HEK293 (cell line): ENCODE data around the gene SLC22A31.

ENCODE experiments used
- GLIS1 ChIP-seq: fragments of 450-650 bp; formaldehyde crosslinking; IDR thresholded peaks from 2 replicates; pipeline ENCODE4 v1.5.1; 2016; ENCODE audit warnings: missing biosample characterization, missing genetic modification characterization
- MYNN ChIP-seq: fragments of 450-650 bp; formaldehyde crosslinking; IDR thresholded peaks from 2 replicates; pipeline ENCODE4 v1.5.1; 2016; ENCODE audit warnings: missing biosample characterization, missing genetic modification characterization, borderline replicate concordance
- SP3 ChIP-seq: fragments of 450-650 bp; formaldehyde crosslinking; IDR thresholded peaks from 2 replicates; pipeline ENCODE4 v1.5.1; 2016; ENCODE audit warnings: missing biosample characterization, missing genetic modification characterization
- YY2 ChIP-seq: fragments of 450-650 bp; formaldehyde crosslinking; IDR thresholded peaks from 2 replicates; pipeline ENCODE4 v1.5.1; 2016; ENCODE audit warnings: missing biosample characterization, missing genetic modification characterization
- ZFHX2 ChIP-seq: fragments of 450-650 bp; formaldehyde crosslinking; conservative IDR thresholded peaks from 2 replicates; pipeline ENCODE4 v1.5.1; 2016; ENCODE audit warnings: missing biosample characterization, missing genetic modification characterization
- ZFP3 ChIP-seq: fragments of 450-650 bp; formaldehyde crosslinking; IDR thresholded peaks from 2 replicates; pipeline ENCODE4 v1.5.1; 2016; ENCODE audit warnings: low read depth, missing biosample characterization, missing genetic modification characterization
- ZFP37 ChIP-seq: fragments of 450-650 bp; formaldehyde crosslinking; IDR thresholded peaks from 2 replicates; pipeline ENCODE4 v1.5.1; 2016; ENCODE audit warnings: missing biosample characterization, missing genetic modification characterization
- ZFP41 ChIP-seq: fragments of 450-650 bp; formaldehyde crosslinking; IDR thresholded peaks from 2 replicates; pipeline ENCODE4 v1.5.1; 2016; ENCODE audit warnings: missing biosample characterization, missing genetic modification characterization, borderline replicate concordance
- ZNF112 ChIP-seq: fragments of 450-650 bp; formaldehyde crosslinking; IDR thresholded peaks from 2 replicates; pipeline ENCODE4 v1.5.0; 2017; ENCODE audit warnings: missing biosample characterization, missing genetic modification characterization
- ZNF155 ChIP-seq: fragments of 450-650 bp; formaldehyde crosslinking; IDR thresholded peaks from 2 replicates; pipeline ENCODE4 v1.5.1; 2016; ENCODE audit warnings: missing biosample characterization, missing genetic modification characterization
- ZNF16 ChIP-seq: fragments of 450-650 bp; formaldehyde crosslinking; IDR thresholded peaks from 2 replicates; pipeline ENCODE4 v1.5.1; 2016; ENCODE audit warnings: low read depth, missing biosample characterization, missing genetic modification characterization
- ZNF175 ChIP-seq: fragments of 450-650 bp; formaldehyde crosslinking; IDR thresholded peaks from 2 replicates; pipeline ENCODE4 v1.5.1; 2016; ENCODE audit warnings: missing biosample characterization, missing genetic modification characterization
- ZNF274 ChIP-seq, 2 experiments: fragments of 200-500 bp in 1 of 2; fragments of 450-650 bp in 1 of 2; sonication (Bioruptor generic) in 1 of 2; formaldehyde crosslinking in 1 of 2; IDR thresholded peaks; 2 replicates each; pipeline versions ENCODE4 v1.5.1 to v1.6.1; 2014 to 2016; ENCODE audit warnings: borderline replicate concordance in 1 of 2, inconsistent platforms in 1 of 2, low read length in 1 of 2, missing biosample characterization in 1 of 2, missing genetic modification characterization in 1 of 2
- ZNF302 ChIP-seq: fragments of 450-650 bp; formaldehyde crosslinking; IDR thresholded peaks from 2 replicates; pipeline ENCODE4 v1.5.1; 2016; ENCODE audit warnings: missing biosample characterization, missing genetic modification characterization, low read depth
- ZNF48 ChIP-seq: fragments of 450-650 bp; formaldehyde crosslinking; IDR thresholded peaks from 2 replicates; pipeline ENCODE4 v1.5.1; 2016; ENCODE audit warnings: missing biosample characterization, missing genetic modification characterization
- ZNF529 ChIP-seq: fragments of 450-650 bp; formaldehyde crosslinking; IDR thresholded peaks from 2 replicates; pipeline ENCODE4 v1.5.1; 2017; ENCODE audit warnings: missing genetic modification characterization, missing biosample characterization; ENCODE audit not compliant: insufficient replicate concordance
- ZNF530 ChIP-seq: fragments of 450-650 bp; formaldehyde crosslinking; IDR thresholded peaks from 2 replicates; pipeline ENCODE4 v1.5.1; 2016; ENCODE audit warnings: low read depth, missing biosample characterization, missing genetic modification characterization
- ZNF561 ChIP-seq: fragments of 450-650 bp; IDR thresholded peaks from 2 replicates; pipeline ENCODE4 v1.5.1; 2018; ENCODE audit warnings: missing biosample characterization, missing genetic modification characterization, borderline replicate concordance
- ZNF623 ChIP-seq: fragments of 450-650 bp; formaldehyde crosslinking; IDR thresholded peaks from 2 replicates; pipeline ENCODE4 v1.5.1; 2016; ENCODE audit warnings: missing biosample characterization, missing genetic modification characterization
- ZNF664 ChIP-seq: fragments of 450-650 bp; formaldehyde crosslinking; IDR thresholded peaks from 2 replicates; pipeline ENCODE4 v1.5.1; 2016; ENCODE audit warnings: missing biosample characterization, missing genetic modification characterization
- ZNF830 ChIP-seq: fragments of 450-650 bp; IDR thresholded peaks from 2 replicates; pipeline ENCODE4 v1.5.0; 2018; ENCODE audit warnings: missing biosample characterization, missing genetic modification characterization, low read depth, mild to moderate bottlenecking, moderate library complexity
- TF ChIP-seq, protein P1 (sequence below): fragments of 450-650 bp; formaldehyde crosslinking; optimal IDR thresholded peaks from 2 replicates; pipeline ENCODE3; 2016; ENCODE audit warnings: missing biosample characterization, mild to moderate bottlenecking, missing genetic modification characterization
- TF ChIP-seq, protein P2 (sequence below): fragments of 450-650 bp; formaldehyde crosslinking; IDR thresholded peaks from 2 replicates; pipeline ENCODE4 v1.5.1; 2016; ENCODE audit warnings: missing biosample characterization, missing genetic modification characterization
- TF ChIP-seq, protein P3 (sequence below): fragments of 450-650 bp; formaldehyde crosslinking; IDR thresholded peaks from 2 replicates; pipeline ENCODE4 v1.5.1; 2017; ENCODE audit warnings: missing biosample characterization, missing genetic modification characterization
- TF ChIP-seq, protein P4 (sequence below): fragments of 450-650 bp; formaldehyde crosslinking; IDR thresholded peaks from 2 replicates; pipeline ENCODE4 v1.5.1; 2016; ENCODE audit warnings: missing biosample characterization, missing genetic modification characterization, borderline replicate concordance
- TF ChIP-seq, protein P5 (sequence below): fragments of 450-650 bp; IDR thresholded peaks from 2 replicates; pipeline ENCODE4 v1.5.1; 2018; ENCODE audit warnings: missing biosample characterization, mild to moderate bottlenecking, missing genetic modification characterization
- TF ChIP-seq, protein P6 (sequence below): sonication (generic); formaldehyde crosslinking; IDR thresholded peaks from 2 replicates; pipeline ENCODE4 v1.8.1; 2022; ENCODE audit warnings: mild to moderate bottlenecking, moderate library complexity, missing genetic modification reagents
- TF ChIP-seq, protein P7 (sequence below): fragments of 450-650 bp; formaldehyde crosslinking; IDR thresholded peaks from 2 replicates; pipeline ENCODE4 v1.5.1; 2016; ENCODE audit warnings: missing biosample characterization, missing genetic modification characterization

SLC22A31 gene

DNA sequence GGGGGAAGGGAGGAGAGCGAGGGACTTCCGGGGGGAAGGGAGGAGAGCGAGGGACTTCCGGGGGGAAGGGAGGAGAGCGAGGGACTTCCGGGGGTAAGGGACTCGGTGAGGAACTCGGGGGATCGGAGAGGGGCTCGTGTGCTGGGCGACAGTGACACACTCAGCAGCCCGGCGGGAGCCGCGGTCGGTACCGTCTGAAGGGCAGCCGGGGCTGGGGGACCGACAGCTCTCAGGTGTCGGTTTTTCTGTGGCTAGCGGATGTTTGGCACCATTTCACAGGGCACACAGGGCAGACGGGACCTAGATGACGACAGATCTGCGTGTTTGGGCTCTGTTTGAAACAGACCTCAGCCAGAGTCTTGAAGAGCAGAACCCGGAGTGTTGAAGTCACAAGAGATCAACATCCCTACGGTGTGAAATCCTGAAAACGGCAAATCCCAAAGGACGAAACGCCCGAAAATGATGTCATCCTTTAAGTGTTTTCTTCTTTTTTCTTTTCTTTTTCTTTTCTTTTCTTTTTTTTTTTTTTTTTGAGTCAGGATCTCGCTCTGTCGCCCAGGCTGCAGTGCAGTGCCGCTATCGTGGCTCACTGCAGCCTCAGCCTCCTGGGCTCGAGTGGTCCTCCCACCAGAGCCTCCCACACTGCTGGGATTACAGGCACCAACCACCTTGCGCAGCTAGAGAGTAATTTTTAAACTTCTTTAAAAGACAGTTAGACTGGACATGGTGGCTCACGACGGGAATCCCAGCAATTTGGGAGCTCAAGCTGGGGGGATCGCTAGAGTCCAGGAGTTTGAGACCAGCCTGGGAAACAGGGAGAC, 41.1 kb upstream of the SLC22A31 start (continued):
- TF ChIP-seq, protein P1, sequence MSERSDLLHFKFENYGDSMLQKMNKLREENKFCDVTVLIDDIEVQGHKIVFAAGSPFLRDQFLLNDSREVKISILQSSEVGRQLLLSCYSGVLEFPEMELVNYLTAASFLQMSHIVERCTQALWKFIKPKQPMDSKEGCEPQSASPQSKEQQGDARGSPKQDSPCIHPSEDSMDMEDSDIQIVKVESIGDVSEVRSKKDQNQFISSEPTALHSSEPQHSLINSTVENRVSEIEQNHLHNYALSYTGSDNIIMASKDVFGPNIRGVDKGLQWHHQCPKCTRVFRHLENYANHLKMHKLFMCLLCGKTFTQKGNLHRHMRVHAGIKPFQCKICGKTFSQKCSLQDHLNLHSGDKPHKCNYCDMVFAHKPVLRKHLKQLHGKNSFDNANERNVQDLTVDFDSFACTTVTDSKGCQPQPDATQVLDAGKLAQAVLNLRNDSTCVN (tag by site-specific recombination) = peak; percentile 10
- TF ChIP-seq ZNF16 (tag by site-specific recombination) = no peak
- TF ChIP-seq ZNF274 (IDR thresholded peaks at IDR 0.05; ENCODE audit: low read length) = no peak
- TF ChIP-seq ZNF274 (tag by site-specific recombination; IDR thresholded peaks at IDR 0.05; ENCODE audit: borderline replicate concordance) = no peak
- TF ChIP-seq YY2 (tag by site-specific recombination) = no peak
- no peak for TF ChIP-seq ZNF530
- TF ChIP-seq ZFHX2 (tag by site-specific recombination) = peak; percentile 53
- TF ChIP-seq SP3 = no peak
- TF ChIP-seq ZNF155 (tag by site-specific recombination) = no peak
- TF ChIP-seq ZNF175 (tag by site-specific recombination) = no peak
- TF ChIP-seq ZFP41 (tag by site-specific recombination) = no peak
- no peak for TF ChIP-seq ZNF664 (tag by site-specific recombination)
- TF ChIP-seq ZFP37 (tag by site-specific recombination) = no peak
- TF ChIP-seq MYNN (tag by site-specific recombination) = no peak
- TF ChIP-seq ZNF561 (tag by site-specific recombination) = no peak
- TF ChIP-seq ZNF302 = no peak
- TF ChIP-seq, protein P2, sequence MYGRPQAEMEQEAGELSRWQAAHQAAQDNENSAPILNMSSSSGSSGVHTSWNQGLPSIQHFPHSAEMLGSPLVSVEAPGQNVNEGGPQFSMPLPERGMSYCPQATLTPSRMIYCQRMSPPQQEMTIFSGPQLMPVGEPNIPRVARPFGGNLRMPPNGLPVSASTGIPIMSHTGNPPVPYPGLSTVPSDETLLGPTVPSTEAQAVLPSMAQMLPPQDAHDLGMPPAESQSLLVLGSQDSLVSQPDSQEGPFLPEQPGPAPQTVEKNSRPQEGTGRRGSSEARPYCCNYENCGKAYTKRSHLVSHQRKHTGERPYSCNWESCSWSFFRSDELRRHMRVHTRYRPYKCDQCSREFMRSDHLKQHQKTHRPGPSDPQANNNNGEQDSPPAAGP (tag by site-specific recombination) = no peak
- TF ChIP-seq ZNF623 = no peak
- TF ChIP-seq, protein P3, sequence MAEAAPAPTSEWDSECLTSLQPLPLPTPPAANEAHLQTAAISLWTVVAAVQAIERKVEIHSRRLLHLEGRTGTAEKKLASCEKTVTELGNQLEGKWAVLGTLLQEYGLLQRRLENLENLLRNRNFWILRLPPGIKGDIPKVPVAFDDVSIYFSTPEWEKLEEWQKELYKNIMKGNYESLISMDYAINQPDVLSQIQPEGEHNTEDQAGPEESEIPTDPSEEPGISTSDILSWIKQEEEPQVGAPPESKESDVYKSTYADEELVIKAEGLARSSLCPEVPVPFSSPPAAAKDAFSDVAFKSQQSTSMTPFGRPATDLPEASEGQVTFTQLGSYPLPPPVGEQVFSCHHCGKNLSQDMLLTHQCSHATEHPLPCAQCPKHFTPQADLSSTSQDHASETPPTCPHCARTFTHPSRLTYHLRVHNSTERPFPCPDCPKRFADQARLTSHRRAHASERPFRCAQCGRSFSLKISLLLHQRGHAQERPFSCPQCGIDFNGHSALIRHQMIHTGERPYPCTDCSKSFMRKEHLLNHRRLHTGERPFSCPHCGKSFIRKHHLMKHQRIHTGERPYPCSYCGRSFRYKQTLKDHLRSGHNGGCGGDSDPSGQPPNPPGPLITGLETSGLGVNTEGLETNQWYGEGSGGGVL (tag by site-specific recombination) = peak; percentile 16; the same call in 1 of the 2 replicates
- TF ChIP-seq ZNF112 (tag by site-specific recombination) = no peak
- TF ChIP-seq, protein P4, sequence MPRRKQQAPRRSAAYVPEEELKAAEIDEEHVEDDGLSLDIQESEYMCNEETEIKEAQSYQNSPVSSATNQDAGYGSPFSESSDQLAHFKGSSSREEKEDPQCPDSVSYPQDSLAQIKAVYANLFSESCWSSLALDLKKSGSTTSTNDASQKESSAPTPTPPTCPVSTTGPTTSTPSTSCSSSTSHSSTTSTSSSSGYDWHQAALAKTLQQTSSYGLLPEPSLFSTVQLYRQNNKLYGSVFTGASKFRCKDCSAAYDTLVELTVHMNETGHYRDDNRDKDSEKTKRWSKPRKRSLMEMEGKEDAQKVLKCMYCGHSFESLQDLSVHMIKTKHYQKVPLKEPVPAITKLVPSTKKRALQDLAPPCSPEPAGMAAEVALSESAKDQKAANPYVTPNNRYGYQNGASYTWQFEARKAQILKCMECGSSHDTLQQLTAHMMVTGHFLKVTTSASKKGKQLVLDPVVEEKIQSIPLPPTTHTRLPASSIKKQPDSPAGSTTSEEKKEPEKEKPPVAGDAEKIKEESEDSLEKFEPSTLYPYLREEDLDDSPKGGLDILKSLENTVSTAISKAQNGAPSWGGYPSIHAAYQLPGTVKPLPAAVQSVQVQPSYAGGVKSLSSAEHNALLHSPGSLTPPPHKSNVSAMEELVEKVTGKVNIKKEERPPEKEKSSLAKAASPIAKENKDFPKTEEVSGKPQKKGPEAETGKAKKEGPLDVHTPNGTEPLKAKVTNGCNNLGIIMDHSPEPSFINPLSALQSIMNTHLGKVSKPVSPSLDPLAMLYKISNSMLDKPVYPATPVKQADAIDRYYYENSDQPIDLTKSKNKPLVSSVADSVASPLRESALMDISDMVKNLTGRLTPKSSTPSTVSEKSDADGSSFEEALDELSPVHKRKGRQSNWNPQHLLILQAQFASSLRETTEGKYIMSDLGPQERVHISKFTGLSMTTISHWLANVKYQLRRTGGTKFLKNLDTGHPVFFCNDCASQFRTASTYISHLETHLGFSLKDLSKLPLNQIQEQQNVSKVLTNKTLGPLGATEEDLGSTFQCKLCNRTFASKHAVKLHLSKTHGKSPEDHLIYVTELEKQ (tag by site-specific recombination) = no peak
- TF ChIP-seq, protein P5, sequence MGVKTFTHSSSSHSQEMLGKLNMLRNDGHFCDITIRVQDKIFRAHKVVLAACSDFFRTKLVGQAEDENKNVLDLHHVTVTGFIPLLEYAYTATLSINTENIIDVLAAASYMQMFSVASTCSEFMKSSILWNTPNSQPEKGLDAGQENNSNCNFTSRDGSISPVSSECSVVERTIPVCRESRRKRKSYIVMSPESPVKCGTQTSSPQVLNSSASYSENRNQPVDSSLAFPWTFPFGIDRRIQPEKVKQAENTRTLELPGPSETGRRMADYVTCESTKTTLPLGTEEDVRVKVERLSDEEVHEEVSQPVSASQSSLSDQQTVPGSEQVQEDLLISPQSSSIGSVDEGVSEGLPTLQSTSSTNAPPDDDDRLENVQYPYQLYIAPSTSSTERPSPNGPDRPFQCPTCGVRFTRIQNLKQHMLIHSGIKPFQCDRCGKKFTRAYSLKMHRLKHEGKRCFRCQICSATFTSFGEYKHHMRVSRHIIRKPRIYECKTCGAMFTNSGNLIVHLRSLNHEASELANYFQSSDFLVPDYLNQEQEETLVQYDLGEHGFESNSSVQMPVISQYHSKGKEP = no peak
- TF ChIP-seq ZNF529 = no peak
- TF ChIP-seq ZNF48 (tag by site-specific recombination) = no peak
- TF ChIP-seq, protein P6, sequence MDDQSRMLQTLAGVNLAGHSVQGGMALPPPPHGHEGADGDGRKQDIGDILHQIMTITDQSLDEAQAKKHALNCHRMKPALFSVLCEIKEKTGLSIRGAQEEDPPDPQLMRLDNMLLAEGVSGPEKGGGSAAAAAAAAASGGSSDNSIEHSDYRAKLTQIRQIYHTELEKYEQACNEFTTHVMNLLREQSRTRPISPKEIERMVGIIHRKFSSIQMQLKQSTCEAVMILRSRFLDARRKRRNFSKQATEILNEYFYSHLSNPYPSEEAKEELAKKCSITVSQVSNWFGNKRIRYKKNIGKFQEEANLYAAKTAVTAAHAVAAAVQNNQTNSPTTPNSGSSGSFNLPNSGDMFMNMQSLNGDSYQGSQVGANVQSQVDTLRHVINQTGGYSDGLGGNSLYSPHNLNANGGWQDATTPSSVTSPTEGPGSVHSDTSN (CRISPR knock-in tag) = no peak
- TF ChIP-seq GLIS1 (tag by site-specific recombination) = no peak
- TF ChIP-seq, protein P7, sequence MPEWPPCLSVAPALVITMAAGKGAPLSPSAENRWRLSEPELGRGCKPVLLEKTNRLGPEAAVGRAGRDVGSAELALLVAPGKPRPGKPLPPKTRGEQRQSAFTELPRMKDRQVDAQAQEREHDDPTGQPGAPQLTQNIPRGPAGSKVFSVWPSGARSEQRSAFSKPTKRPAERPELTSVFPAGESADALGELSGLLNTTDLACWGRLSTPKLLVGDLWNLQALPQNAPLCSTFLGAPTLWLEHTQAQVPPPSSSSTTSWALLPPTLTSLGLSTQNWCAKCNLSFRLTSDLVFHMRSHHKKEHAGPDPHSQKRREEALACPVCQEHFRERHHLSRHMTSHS = no peak
- TF ChIP-seq ZFP3 = no peak
- TF ChIP-seq ZNF830 = no peak
